ENCODE data around the gene IGFBP4. TPM values are rescaled to one million over a fixed set of nuclear protein-coding genes. Genes with fewer than 3 reads are reported as not detected.

Gene IGFBP4
- total RNA-seq, 2 donors from 2014 or later: 88.7 to 315 TPM

GRCh38 chr17:40484973-40485530 is 41.8 kb downstream of the IGFBP4 start:
- Histone ChIP-seq H3K4me3 (no peak overlapping the region), H3K27ac (no peak overlapping the region), H3K27me3 (no peaks in the 10 kb centered on the region), H3K9me3 (no peaks in the 10 kb centered on the region), H3K4me1 (peaks cover under 1% of the 10 kb centered on the region), H3K36me3 (replicated peaks in 1 of 2; ENCODE audit: insufficient read depth in 1 of 2, low read depth in 2 of 2) (no peaks in the 10 kb centered on the region)
- ATAC-seq: no peak
- no peak for DNase-seq
- WGBS, 2 donors: 62 to 67% methylated on average over 7 of the region's 7 CpGs
- TF ChIP-seq CTCF (IDR thresholded peaks at IDR 0.05) (no peak), POLR2A (IDR thresholded peaks at IDR 0.05) (no peak)
- intact Hi-C loops (cut with DNase I): no loop called here

- no peak overlapping the region for H3K4me3 ChIP-seq
- DNase-seq (peak in 2 of 4 donors; percentile 27 to 49), ATAC-seq (peak; percentile 16)
- H3K4me1 ChIP-seq: peaks cover 10% of the 10 kb centered on the region
- H3K27me3 ChIP-seq: no peaks in the 10 kb centered on the region
- WGBS, 2 donors: 43 to 47% methylated on average over 16 to 17 of the region's 17 CpGs
- TF ChIP-seq CTCF (IDR thresholded peaks at IDR 0.05) (no peak), POLR2A (IDR thresholded peaks at IDR 0.05) (no peak)
- no peaks in the 10 kb centered on the region for H3K9me3 ChIP-seq
- H3K36me3 ChIP-seq (replicated peaks in 1 of 2; ENCODE audit: insufficient read depth in 1 of 2, low read depth in 2 of 2): no peaks in the 10 kb centered on the region
- peak overlapping the region in 2 of 4 donors; percentile 10 to 40 for H3K27ac ChIP-seq
- intact Hi-C loops (cut with DNase I): no loop called here
Observed at GRCh38 chr17:40485851-40486521, 42.7 kb downstream of the IGFBP4 start.

GRCh38 chr17:40486522-40487370 is 43.5 kb downstream of the IGFBP4 start:
- H3K9me3 ChIP-seq: no peaks in the 10 kb centered on the region
- no peaks in the 10 kb centered on the region for H3K36me3 ChIP-seq (replicated peaks in 1 of 2; ENCODE audit: insufficient read depth in 1 of 2, low read depth in 2 of 2)
- 77 to 80% methylated on average over 10 to 12 of the region's 12 CpGs for WGBS, 2 donors
- H3K4me3 ChIP-seq: no peak overlapping the region
- H3K4me1 ChIP-seq: peaks cover 14% of the 10 kb centered on the region
- H3K27me3 ChIP-seq: no peaks in the 10 kb centered on the region
- intact Hi-C loops (cut with DNase I): no loop called here
- no peak for DNase-seq
- H3K27ac ChIP-seq: peak overlapping the region in 1 of 4 donors; percentile 40
- TF ChIP-seq POLR2A (IDR thresholded peaks at IDR 0.05) (no peak), CTCF (IDR thresholded peaks at IDR 0.05) (no peak)
- ATAC-seq: no peak

- H3K27ac ChIP-seq: no peak overlapping the region
- intact Hi-C loops (cut with DNase I): no loop called here
- H3K4me3 ChIP-seq: no peak overlapping the region
- H3K27me3 ChIP-seq: no peaks in the 10 kb centered on the region
- ATAC-seq: no peak
- TF ChIP-seq POLR2A (IDR thresholded peaks at IDR 0.05) (no peak), CTCF (IDR thresholded peaks at IDR 0.05) (no peak)
- WGBS, 2 donors: 34 to 71% methylated on average over 2 to 6 of the region's 7 CpGs
- no peaks in the 10 kb centered on the region for H3K9me3 ChIP-seq
- peaks cover 14% of the 10 kb centered on the region for H3K4me1 ChIP-seq
- no peaks in the 10 kb centered on the region for H3K36me3 ChIP-seq (replicated peaks in 1 of 2; ENCODE audit: insufficient read depth in 1 of 2, low read depth in 2 of 2)
- no peak for DNase-seq
Observed at GRCh38 chr17:40487371-40488020, 44.2 kb downstream of the IGFBP4 start.

All from body of pancreas (tissue), 4 donors.